Activated CD4-positive, alpha-beta T cell treated with anti-CD3 and anti-CD28 coated beads, Interleukin-2, amount 10 ng/mL, durations not matched to agents 24 days and 14 days (primary cell): ENCODE data around the gene GIGYF2. TPM values are rescaled to one million over a fixed set of nuclear protein-coding genes. Genes with fewer than 3 reads are reported as not detected.
A peak's percentile ranks its signal among the peaks of the same experiment; 100 is the strongest.

Experiments used
- DNase-seq: peaks from one replicate; pipeline ENCODE4 v3.0.0; 2022
- H3K27ac Mint-ChIP-seq: one replicate; pipeline ENCODE4 v1.8.0; 2022; ENCODE audit warnings: mild to moderate bottlenecking, mixed read lengths
- H3K27me3 Mint-ChIP-seq: one replicate; pipeline ENCODE4 v1.8.0; 2022; ENCODE audit warnings: mixed read lengths
- H3K36me3 Mint-ChIP-seq: one replicate; pipeline ENCODE4 v1.8.0; 2022; ENCODE audit warnings: low read depth, mild to moderate bottlenecking, mixed read lengths
- H3K4me1 Mint-ChIP-seq: one replicate; pipeline ENCODE4 v1.8.0; 2021; ENCODE audit warnings: mixed read lengths
- H3K4me3 Mint-ChIP-seq: one replicate; pipeline ENCODE4 v1.8.0; 2022; ENCODE audit warnings: mild to moderate bottlenecking, moderate library complexity, mixed read lengths
- H3K9me3 Mint-ChIP-seq: one replicate; pipeline ENCODE4 v1.8.0; 2021; ENCODE audit warnings: mixed read lengths
- intact Hi-C: fragments of 100-400 bp; cut with micrococcal nuclease; formaldehyde crosslinking; loops from one replicate; pipeline ENCODE4 v1.15.1; 2023
- total RNA-seq: library from RNA; stranded (reverse); gene quantifications from 2 replicates; pipeline ENCODE4 v1.2.3, GENCODE V29; 2022

GIGYF2 gene
- total RNA-seq, 1 donor from 2014 or later = 72.0 TPM

DNA sequence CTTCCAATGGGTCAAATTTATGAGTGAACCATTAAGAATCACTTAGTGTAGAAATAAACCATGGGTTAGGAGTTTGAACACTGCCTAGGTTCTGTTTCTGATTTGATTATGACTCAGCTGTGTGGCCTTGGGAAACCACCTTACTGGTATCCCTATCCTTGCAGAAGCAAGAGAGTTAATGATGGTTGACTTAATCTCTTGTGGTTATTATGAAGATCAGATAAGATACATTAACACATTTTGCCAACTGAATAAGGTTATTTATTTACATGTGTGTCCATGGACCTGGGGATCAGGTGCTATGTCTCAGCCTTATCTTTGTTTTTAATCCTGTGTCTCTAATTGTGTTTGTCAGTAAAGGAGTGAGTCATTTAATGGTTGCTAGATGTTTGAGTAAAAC is 84.6 kb downstream of the GIGYF2 start:
- H3K4me3 Mint-ChIP-seq = peak overlapping the region; percentile 26
- intact Hi-C loops = loop anchor here (1.0 to 10.0 kb wide), 2 partner anchors 57 to 473 kb away; partner anchors contain the start of gene ATG16L1

DNA sequence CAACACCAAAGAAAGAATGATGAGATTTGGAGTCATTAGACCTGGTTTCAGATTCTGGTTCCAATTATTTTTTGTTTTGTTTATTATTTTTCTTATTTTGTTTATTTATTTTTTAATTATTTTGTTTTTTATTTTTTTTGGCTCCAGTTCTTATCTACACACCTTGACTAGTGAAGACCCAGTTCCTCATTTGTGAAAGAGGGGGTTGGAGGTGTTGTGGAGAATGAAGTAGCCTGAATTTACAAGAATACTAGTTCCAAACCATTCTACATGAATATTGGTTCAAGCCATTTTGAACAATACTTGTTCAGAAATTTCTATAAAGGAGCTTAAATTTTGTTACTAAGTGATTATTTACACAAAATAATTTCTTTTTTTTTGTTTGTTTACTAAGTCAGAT is 86.1 kb downstream of the GIGYF2 start:
- intact Hi-C loops = loop anchor here (10.0 kb wide), 1 partner anchor 472 kb away; the partner anchor contains the start of gene ATG16L1
- no peak overlapping the region for H3K27ac Mint-ChIP-seq
- no peak overlapping the region for H3K4me3 Mint-ChIP-seq
- H3K4me1 Mint-ChIP-seq = peaks cover 12% of the 10 kb centered on the region
- no peak for DNase-seq
- H3K9me3 Mint-ChIP-seq = no peaks in the 10 kb centered on the region
- peaks cover 53% of the 10 kb centered on the region for H3K36me3 Mint-ChIP-seq
- H3K27me3 Mint-ChIP-seq = no peaks in the 10 kb centered on the region

More for the DNA sequence above, 84.6 kb downstream of the GIGYF2 start:
- Mint-ChIP-seq H3K9me3 (no peaks in the 10 kb centered on the region), H3K36me3 (peaks cover 44% of the 10 kb centered on the region), H3K27me3 (no peaks in the 10 kb centered on the region), H3K27ac (peak overlapping the region; percentile 57), H3K4me1 (peaks cover 10% of the 10 kb centered on the region)
- peak; percentile 79 for DNase-seq

DNA sequence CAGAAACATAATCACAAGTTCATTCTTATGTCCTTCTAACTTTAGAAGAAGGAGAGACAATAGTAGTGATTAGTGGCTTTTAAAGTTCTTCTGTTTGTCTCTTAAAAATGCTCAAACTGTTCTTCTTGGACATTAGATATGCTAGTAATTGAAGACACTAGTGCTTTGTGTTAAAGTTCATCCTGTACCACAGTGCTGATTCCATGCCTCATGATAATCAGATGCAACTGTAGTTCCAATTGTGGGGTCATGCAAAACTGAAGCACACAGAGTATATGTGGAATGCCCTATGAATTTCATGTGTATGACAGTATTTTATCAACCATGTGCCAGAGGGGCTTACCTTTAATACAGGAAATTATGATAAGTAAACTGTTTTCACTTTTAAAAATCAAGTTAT is 90.7 kb downstream of the GIGYF2 start:
- no peak for DNase-seq
- no peaks in the 10 kb centered on the region for H3K9me3 Mint-ChIP-seq
- intact Hi-C loops = loop anchor here (10.0 kb wide), 1 partner anchor 467 kb away; the partner anchor contains the start of gene ATG16L1
- H3K27ac Mint-ChIP-seq = no peak overlapping the region
- no peak overlapping the region for H3K4me3 Mint-ChIP-seq
- H3K27me3 Mint-ChIP-seq = no peaks in the 10 kb centered on the region
- H3K36me3 Mint-ChIP-seq = peaks cover 70% of the 10 kb centered on the region
- H3K4me1 Mint-ChIP-seq = peaks cover 6% of the 10 kb centered on the region

DNA sequence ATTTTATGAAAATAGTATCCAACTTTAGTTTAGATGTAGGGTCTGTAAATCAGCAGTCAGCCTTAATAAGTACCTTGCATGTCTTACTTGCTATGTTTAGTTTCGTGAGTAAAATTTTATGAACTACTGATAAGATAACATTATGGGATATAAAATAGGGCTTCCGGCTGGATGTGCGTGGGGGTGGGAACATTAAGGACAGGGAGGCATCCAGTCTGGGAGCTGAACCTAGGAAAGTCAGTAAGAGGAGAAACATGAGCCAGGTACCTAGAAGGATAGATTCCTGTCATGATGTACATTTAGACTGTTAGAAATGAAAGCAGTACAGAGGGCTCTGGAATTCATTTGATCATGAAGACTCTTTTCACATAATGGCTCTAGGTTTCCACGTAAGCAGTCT is 92.0 kb downstream of the GIGYF2 start:
- no peak for DNase-seq
- Mint-ChIP-seq H3K9me3 (no peaks in the 10 kb centered on the region), H3K27ac (no peak overlapping the region), H3K27me3 (no peaks in the 10 kb centered on the region), H3K4me3 (no peak overlapping the region), H3K36me3 (peaks cover 61% of the 10 kb centered on the region), H3K4me1 (peaks cover 6% of the 10 kb centered on the region)
- intact Hi-C loops = loop anchor here (10.0 kb wide), 1 partner anchor 466 kb away; the partner anchor contains the start of gene ATG16L1

DNA sequence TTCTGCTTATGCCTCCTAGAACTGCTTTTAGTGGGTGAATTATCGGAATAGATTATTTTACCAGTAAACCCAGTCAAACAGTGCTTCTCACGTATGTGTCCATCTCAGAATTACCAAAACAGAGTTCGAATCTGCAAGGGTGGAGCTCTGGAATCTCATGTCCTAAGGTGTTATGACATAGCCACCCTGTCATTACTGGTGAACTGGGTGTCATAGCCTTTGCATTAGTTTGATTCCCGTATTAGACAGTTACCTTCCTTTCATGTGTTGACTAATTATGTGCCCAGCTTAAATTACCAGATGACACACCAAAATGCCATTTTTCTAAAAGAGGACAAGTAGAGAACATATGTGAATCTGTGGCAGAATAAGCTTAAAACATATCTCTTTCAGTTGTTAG is 94.4 kb downstream of the GIGYF2 start:
- DNase-seq = no peak
- peaks cover 61% of the 10 kb centered on the region for H3K36me3 Mint-ChIP-seq
- no peaks in the 10 kb centered on the region for H3K27me3 Mint-ChIP-seq
- no peak overlapping the region for H3K4me3 Mint-ChIP-seq
- intact Hi-C loops = no loop called here
- no peak overlapping the region for H3K27ac Mint-ChIP-seq
- H3K4me1 Mint-ChIP-seq = peaks cover 3% of the 10 kb centered on the region
- no peaks in the 10 kb centered on the region for H3K9me3 Mint-ChIP-seq

DNA sequence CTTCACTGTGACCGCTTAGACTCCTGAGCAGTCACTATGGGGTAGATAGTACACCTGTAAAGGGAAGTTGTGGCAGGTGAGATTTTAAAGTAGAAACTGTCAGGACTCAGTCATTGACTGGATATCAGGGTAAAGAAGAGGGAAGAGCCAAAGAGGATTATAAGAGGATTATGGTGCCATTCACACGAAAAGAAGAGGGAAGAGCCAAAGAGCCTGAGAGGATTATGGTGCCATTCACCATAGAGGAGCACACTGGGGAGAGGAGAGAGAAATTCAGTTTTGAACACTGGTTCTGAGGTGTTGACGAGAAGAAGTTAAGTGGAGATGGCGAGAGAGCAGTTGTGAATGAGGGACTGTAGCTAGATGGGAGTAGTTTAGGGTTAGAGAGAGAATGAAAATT is 96.1 kb downstream of the GIGYF2 start:
- no peak for DNase-seq

DNA sequence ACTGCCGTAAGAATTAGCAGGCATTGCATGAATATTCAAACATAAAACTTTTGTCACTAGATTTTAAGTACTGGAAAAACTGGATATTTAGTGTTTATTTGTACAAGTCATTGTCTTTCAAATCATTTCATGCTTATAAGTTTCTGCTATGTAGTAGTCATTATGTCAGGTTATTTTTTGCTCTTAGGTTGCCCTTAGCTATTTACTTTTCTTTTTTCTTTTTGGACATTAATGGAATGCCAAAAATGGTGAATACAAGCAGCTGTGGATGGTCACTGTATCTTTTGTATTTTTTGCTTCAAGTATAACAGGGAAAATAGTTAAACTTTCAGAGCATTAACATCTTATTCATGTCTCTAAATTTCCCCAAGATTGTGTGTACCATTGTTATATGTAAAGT is 97.8 kb downstream of the GIGYF2 start:
- no peak for DNase-seq
- no peaks in the 10 kb centered on the region for H3K27me3 Mint-ChIP-seq
- H3K27ac Mint-ChIP-seq = no peak overlapping the region
- peaks cover 52% of the 10 kb centered on the region for H3K36me3 Mint-ChIP-seq
- no peak overlapping the region for H3K4me3 Mint-ChIP-seq
- H3K9me3 Mint-ChIP-seq = no peaks in the 10 kb centered on the region
- no peaks in the 10 kb centered on the region for H3K4me1 Mint-ChIP-seq
- intact Hi-C loops = no loop called here

More for the DNA sequence above, 96.1 kb downstream of the GIGYF2 start:
- intact Hi-C loops = no loop called here
- H3K4me1 Mint-ChIP-seq = peaks cover 1% of the 10 kb centered on the region
- peaks cover 60% of the 10 kb centered on the region for H3K36me3 Mint-ChIP-seq
- no peaks in the 10 kb centered on the region for H3K27me3 Mint-ChIP-seq
- H3K27ac Mint-ChIP-seq = no peak overlapping the region
- no peak overlapping the region for H3K4me3 Mint-ChIP-seq
- no peaks in the 10 kb centered on the region for H3K9me3 Mint-ChIP-seq

DNA sequence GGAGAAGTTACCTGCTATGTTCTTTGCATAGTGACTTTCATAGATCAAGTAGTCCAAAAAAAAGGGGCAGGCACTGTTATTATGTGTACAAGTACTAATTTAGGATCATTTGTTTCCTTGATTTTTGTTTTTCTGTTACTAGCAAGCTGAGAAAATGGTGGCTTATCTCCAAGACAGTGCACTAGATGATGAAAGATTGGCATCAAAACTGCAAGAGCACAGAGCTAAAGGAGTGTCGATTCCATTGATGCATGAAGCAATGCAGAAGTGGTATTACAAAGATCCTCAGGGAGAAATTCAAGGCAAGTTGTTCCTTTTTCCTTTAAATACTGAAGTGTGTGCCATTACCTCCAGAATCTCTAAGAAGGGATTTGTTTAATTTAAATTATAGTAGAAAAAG is 98.8 kb downstream of the GIGYF2 start:
- Mint-ChIP-seq H3K36me3 (peaks cover 54% of the 10 kb centered on the region), H3K4me1 (no peaks in the 10 kb centered on the region), H3K4me3 (no peak overlapping the region), H3K27me3 (no peaks in the 10 kb centered on the region), H3K27ac (no peak overlapping the region), H3K9me3 (no peaks in the 10 kb centered on the region)
- no peak for DNase-seq
- intact Hi-C loops = no loop called here

DNA sequence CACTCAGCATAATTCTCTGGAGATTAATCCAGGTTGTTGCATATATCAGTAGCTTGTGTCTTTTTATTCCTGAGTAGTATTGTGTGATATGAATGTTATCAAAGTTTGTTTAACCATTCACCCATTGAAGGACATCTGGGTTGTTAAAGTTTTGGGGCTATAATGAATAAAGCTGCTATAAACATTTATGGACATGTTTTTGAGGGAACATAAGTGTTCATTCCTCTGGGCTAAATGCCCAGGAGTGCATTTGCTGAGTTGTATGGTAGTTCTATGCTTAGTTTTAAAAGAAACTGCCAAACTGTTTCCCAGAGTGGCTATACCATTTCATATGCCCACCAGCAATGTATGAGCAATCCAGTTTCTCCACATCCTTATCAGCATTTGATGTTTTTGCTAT is 101.1 kb downstream of the GIGYF2 start:
- Mint-ChIP-seq H3K4me3 (no peak overlapping the region), H3K36me3 (peaks cover 60% of the 10 kb centered on the region), H3K9me3 (peaks cover 5% of the 10 kb centered on the region), H3K27ac (no peak overlapping the region), H3K4me1 (no peaks in the 10 kb centered on the region), H3K27me3 (no peaks in the 10 kb centered on the region)
- intact Hi-C loops = no loop called here
- no peak for DNase-seq

DNA sequence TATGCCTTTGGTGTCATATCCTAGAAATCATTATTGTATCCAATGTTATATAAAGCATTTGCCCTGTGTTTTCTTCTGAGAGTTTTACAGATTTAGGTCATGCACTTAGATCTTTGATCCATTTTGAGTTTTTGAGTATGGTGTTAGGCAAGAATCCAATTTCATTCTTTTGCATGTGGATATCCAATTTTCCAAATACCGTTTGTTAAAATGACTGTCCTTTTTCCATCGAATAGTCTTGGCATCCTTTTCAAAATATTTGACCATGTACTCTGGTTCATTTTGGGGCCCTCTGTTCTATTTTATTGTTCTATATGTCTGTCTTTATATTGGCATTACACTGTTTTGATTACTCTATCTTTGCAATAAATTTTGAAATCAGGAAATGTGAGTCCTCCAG is 103.0 kb downstream of the GIGYF2 start:
- no peak overlapping the region for H3K27ac Mint-ChIP-seq
- H3K9me3 Mint-ChIP-seq = peaks cover 5% of the 10 kb centered on the region
- no peak overlapping the region for H3K4me3 Mint-ChIP-seq
- H3K4me1 Mint-ChIP-seq = peaks cover 1% of the 10 kb centered on the region
- DNase-seq = no peak
- intact Hi-C loops = no loop called here
- H3K36me3 Mint-ChIP-seq = peaks cover 65% of the 10 kb centered on the region
- H3K27me3 Mint-ChIP-seq = no peaks in the 10 kb centered on the region

DNA sequence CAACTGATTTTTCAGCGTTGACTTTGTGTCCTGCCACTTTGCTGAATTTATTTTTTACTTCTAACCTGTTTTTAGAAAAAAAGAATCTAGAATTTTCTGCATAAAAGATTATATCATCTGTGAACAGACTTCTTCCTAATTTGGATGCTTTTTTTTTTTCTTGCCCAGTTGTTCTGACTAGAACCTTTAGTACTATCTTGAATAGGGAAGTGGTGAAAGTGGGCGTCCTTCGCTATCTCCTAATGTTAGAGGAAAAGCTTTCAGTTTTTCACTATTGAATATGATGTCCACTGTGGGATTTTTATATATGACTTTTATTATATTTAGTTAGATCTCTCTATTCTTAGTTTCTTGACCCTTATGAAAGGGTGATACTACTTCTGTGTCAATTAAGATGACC is 105.0 kb downstream of the GIGYF2 start:
- Mint-ChIP-seq H3K27ac (no peak overlapping the region), H3K9me3 (peaks cover 5% of the 10 kb centered on the region), H3K4me1 (peaks cover 3% of the 10 kb centered on the region), H3K36me3 (peaks cover 61% of the 10 kb centered on the region), H3K27me3 (no peaks in the 10 kb centered on the region), H3K4me3 (no peak overlapping the region)
- intact Hi-C loops = no loop called here
- DNase-seq = no peak

DNA sequence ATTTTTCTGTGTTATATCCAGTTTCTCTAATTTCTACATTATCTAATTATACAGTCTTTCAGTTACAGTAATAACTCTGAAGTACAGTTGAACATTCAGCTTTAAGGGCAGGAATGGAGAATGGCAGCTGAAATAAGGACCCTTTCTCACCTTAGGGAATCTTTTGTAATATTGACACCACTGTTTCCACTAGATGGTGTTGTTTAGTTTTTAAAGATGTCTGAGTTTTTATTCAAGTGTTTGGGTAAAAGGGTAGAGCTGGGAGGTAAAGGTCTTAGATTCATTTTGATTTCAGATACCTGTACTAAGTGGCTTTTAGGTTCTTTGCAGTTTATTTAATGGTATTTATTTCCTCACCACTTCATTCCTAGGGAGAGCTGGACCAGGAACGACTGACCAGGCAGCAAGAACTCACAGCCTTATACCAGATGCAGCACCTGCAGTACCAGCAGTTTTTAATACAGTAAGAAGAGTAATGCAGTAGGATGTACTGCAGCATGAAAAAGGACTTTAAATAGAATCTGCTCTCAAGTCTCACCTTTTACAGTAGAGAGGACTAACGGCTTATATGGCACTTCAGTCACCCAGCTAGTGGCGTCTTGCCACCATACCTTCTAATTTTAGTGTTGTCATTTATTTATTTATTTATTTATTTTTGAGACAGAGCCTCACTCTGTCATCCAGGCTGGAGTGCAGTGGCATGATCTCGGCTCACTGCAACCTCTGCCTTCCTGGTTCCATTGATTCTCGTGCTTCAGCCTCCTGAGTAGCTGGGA is 112.4 kb downstream of the GIGYF2 start:
- H3K4me1 Mint-ChIP-seq = peaks cover 6% of the 10 kb centered on the region
- no peak for DNase-seq
- no peak overlapping the region for H3K27ac Mint-ChIP-seq
- peaks cover 59% of the 10 kb centered on the region for H3K36me3 Mint-ChIP-seq
- intact Hi-C loops = no loop called here
- no peaks in the 10 kb centered on the region for H3K27me3 Mint-ChIP-seq
- no peak overlapping the region for H3K4me3 Mint-ChIP-seq
- no peaks in the 10 kb centered on the region for H3K9me3 Mint-ChIP-seq

DNA sequence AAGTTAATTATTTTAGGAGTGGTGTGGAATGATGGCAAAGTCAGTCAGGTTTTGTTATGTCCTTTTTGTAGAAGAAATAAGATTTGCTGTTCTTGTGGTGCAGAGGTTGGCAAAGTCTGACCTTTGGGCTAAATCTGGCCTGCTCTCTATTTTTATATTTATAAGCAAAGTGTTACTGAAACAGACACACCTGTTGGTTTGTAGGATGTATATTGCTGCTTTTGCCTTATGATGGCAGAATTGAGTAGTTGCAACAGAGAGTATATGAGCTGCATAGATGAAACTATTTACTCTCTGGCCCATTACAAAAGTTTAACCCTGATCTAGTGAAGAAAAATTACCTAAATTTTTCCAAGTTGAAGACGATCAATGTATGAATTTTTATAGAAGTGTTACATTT is 113.3 kb downstream of the GIGYF2 start:
- Mint-ChIP-seq H3K9me3 (no peaks in the 10 kb centered on the region), H3K4me3 (no peak overlapping the region), H3K27me3 (no peaks in the 10 kb centered on the region), H3K36me3 (peaks cover 59% of the 10 kb centered on the region), H3K4me1 (peaks cover 4% of the 10 kb centered on the region), H3K27ac (no peak overlapping the region)
- intact Hi-C loops = no loop called here
- DNase-seq = no peak

DNA sequence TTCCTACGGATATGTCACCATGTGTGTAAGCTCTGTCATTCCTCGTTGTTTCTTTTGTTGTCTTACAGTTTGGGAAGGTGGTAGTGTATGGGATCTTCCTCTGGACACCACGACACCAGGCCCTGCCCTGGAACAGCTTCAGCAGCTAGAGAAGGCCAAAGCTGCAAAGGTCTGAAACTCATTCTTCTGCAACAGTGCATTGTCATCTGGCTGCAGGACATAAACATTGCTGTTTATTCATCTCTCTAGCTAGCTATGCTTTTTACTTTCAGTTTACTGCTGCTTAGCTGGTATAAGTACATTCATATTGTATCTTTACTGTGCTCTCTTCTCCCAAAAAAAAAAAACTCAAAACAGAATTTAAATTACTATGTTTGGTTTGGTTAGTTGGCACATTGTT is 118.4 kb downstream of the GIGYF2 start:
- intact Hi-C loops = no loop called here
- H3K27ac Mint-ChIP-seq = peak overlapping the region; percentile 58
- DNase-seq = no peak
- peaks cover 69% of the 10 kb centered on the region for H3K36me3 Mint-ChIP-seq
- no peak overlapping the region for H3K4me3 Mint-ChIP-seq
- H3K4me1 Mint-ChIP-seq = peaks cover 6% of the 10 kb centered on the region
- no peaks in the 10 kb centered on the region for H3K9me3 Mint-ChIP-seq
- no peaks in the 10 kb centered on the region for H3K27me3 Mint-ChIP-seq

DNA sequence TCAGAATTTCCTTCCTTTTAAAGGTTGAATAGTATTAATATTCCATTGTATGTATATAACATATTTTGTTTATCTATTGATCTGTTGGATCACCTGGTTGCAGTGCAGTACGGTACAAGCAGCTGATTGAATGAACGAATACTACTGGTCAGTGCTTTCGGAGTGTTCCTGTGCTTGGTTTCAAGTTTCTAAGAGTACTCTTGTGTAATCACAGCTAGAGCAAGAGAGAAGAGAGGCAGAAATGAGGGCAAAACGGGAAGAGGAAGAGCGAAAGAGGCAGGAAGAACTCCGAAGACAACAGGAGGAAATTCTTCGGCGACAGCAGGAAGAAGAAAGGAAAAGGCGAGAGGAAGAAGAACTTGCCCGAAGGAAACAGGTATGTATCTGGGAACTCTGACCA is 119.5 kb downstream of the GIGYF2 start:
- intact Hi-C loops = no loop called here
- Mint-ChIP-seq H3K4me3 (no peak overlapping the region), H3K27ac (no peak overlapping the region), H3K4me1 (peaks cover 4% of the 10 kb centered on the region), H3K9me3 (no peaks in the 10 kb centered on the region), H3K27me3 (no peaks in the 10 kb centered on the region), H3K36me3 (peaks cover 64% of the 10 kb centered on the region)
- no peak for DNase-seq
